GM12872 (cell line): ENCODE data around the gene BDKRB2.

Experiments used
- CTCF ChIP-seq: IDR thresholded peaks from 3 replicates; pipeline ENCODE4 v1.5.1; 2011; ENCODE audit warnings: low read depth, mild to moderate bottlenecking, low read length, moderate library complexity; ENCODE audit not compliant: insufficient read depth

BDKRB2 gene

GRCh38 chr14:96203635-96204034, 1.0 kb upstream of the BDKRB2 start:
- TF ChIP-seq CTCF: no peak

GRCh38 chr14:96205059-96205977, 679 bp downstream of the BDKRB2 start:
- TF ChIP-seq CTCF: no peak

GRCh38 chr14:96205978-96206360, 1.3 kb downstream of the BDKRB2 start:
- no peak for TF ChIP-seq CTCF

- TF ChIP-seq CTCF: no peak
These were observed 1.8 kb downstream of the BDKRB2 start for GRCh38 chr14:96206461-96206860.

- TF ChIP-seq CTCF: no peak
These were observed 3.0 kb downstream of the BDKRB2 start for GRCh38 chr14:96207686-96208085.

- TF ChIP-seq CTCF: no peak
These were observed 4.1 kb downstream of the BDKRB2 start for GRCh38 chr14:96208739-96209138.

GRCh38 chr14:96212140-96212539, 7.5 kb downstream of the BDKRB2 start:
- no peak for TF ChIP-seq CTCF
